ENCODE results near the gene GABRR3.
"Not testable (repeated sequence)": the region's sequence is repeated elsewhere in the genome, so short reads cannot be mapped to it uniquely, and the experiment has no call there.

Gene GABRR3

GRCh38 chr3:98021830-98022560 lies 13.1 kb downstream of the GABRR3 start:
- DNase-seq: no peak

- no peak for DNase-seq
Measured at GRCh38 chr3:98020412-98020811, 14.7 kb downstream of the GABRR3 start.

- DNase-seq: no peak
Measured at GRCh38 chr3:98018301-98018700, 16.8 kb downstream of the GABRR3 start.

- DNase-seq: no peak
Measured at GRCh38 chr3:98014268-98014585, 20.9 kb downstream of the GABRR3 start.

GRCh38 chr3:98013411-98014267 lies 21.5 kb downstream of the GABRR3 start:
- no peak for DNase-seq

GRCh38 chr3:98012979-98013378 lies 22.1 kb downstream of the GABRR3 start:
- DNase-seq: no peak

GRCh38 chr3:98010883-98011449 lies 24.1 kb downstream of the GABRR3 start:
- not testable (repeated sequence) for DNase-seq

GRCh38 chr3:98010194-98010882 lies 24.8 kb downstream of the GABRR3 start:
- no peak for DNase-seq

- no peak for DNase-seq
Measured at GRCh38 chr3:98008855-98009254, 26.3 kb downstream of the GABRR3 start.

- no peak for DNase-seq
Measured at GRCh38 chr3:98005438-98005837, 29.7 kb downstream of the GABRR3 start.

GRCh38 chr3:98004721-98005120 lies 30.4 kb downstream of the GABRR3 start:
- no peak for DNase-seq

- no peak for DNase-seq
Measured at GRCh38 chr3:98003306-98003969, 31.7 kb downstream of the GABRR3 start.

- no peak for DNase-seq
Measured at GRCh38 chr3:98002717-98003116, 32.4 kb downstream of the GABRR3 start.

- no peak for DNase-seq
Measured at GRCh38 chr3:97999994-98000393, 35.1 kb downstream of the GABRR3 start.

GRCh38 chr3:97999103-97999502 lies 36.0 kb downstream of the GABRR3 start:
- no peak for DNase-seq

GRCh38 chr3:97996988-97997387 lies 38.1 kb downstream of the GABRR3 start:
- no peak for DNase-seq

GRCh38 chr3:97994328-97994945 lies 40.7 kb downstream of the GABRR3 start:
- DNase-seq: no peak

- DNase-seq: no peak
Measured at GRCh38 chr3:97993526-97993925, 41.6 kb downstream of the GABRR3 start.

GRCh38 chr3:97992547-97993173 lies 42.5 kb downstream of the GABRR3 start:
- DNase-seq: no peak

- DNase-seq: no peak
Measured at GRCh38 chr3:97991293-97991682, 43.8 kb downstream of the GABRR3 start.

- no peak for DNase-seq
Measured at GRCh38 chr3:97990624-97991292, 44.4 kb downstream of the GABRR3 start.

All from femur (tissue), 1 donor.